OCI-LY3 (cell line): Measurements from ENCODE around the gene INO80B.

ENCODE experiments used
- CTCF ChIP-seq: fragments of 200-600, 300-600 bp; sonication (generic); IDR thresholded peaks from 2 replicates; pipeline ENCODE4 v1.5.1; 2014; ENCODE audit warnings: antibody characterized with exemption, low read length, low read depth
- EZH2phosphoT487 ChIP-seq: fragments of 200-600 bp; shearing (Covaris generic); IDR thresholded peaks from 2 replicates; pipeline ENCODE4 v1.6.1; 2018; ENCODE audit warnings: antibody characterized with exemption, mixed run types, low read depth

- TF ChIP-seq CTCF (no peak), EZH2phosphoT487 (no peak)
These were observed 16.6 kb upstream of the INO80B start for GRCh38 chr2:74438248-74438647.
